Measurements from ENCODE around the gene DDX52. TPM values are rescaled to one million over a fixed set of nuclear protein-coding genes. Genes with fewer than 3 reads are reported as not detected.

DDX52 gene
- total RNA-seq, 1 experiment from 2014 or later = 65.4 TPM

DNA sequence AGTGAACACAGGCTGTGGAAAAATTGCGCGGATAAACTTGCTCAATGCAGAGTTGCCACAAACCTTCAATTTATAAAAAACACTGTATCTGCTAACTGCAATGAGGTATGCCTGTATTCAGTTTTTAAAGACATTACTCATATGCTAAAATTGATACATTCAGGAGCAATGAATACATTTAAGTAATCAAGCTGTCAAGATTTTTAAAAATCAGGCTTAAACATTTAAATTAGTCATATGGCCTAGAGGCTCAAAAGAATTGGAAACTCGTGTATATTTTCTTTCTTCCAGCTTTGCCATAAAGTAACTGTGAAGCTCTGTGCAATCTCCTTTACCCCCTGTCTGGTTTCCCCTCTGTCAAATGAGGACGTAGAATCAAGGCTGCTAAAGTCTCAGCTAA lies 38.2 kb downstream of the DDX52 start:
- TF ChIP-seq, protein P1, sequence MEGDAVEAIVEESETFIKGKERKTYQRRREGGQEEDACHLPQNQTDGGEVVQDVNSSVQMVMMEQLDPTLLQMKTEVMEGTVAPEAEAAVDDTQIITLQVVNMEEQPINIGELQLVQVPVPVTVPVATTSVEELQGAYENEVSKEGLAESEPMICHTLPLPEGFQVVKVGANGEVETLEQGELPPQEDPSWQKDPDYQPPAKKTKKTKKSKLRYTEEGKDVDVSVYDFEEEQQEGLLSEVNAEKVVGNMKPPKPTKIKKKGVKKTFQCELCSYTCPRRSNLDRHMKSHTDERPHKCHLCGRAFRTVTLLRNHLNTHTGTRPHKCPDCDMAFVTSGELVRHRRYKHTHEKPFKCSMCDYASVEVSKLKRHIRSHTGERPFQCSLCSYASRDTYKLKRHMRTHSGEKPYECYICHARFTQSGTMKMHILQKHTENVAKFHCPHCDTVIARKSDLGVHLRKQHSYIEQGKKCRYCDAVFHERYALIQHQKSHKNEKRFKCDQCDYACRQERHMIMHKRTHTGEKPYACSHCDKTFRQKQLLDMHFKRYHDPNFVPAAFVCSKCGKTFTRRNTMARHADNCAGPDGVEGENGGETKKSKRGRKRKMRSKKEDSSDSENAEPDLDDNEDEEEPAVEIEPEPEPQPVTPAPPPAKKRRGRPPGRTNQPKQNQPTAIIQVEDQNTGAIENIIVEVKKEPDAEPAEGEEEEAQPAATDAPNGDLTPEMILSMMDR (conservative IDR thresholded peaks at IDR 0.05) = no peak
- H3K27me3 Mint-ChIP-seq (ENCODE audit: low read depth) = no peaks in the 10 kb centered on the region
- H3K4me3 Mint-ChIP-seq = no peak overlapping the region

More for the DNA sequence above, 38.2 kb downstream of the DDX52 start:
- H4K20me1 ChIP-seq (ENCODE audit: control insufficient read depth, insufficient read depth, insufficient read length) = no peaks in the 10 kb centered on the region
- H3K23ac ChIP-seq (ENCODE audit: insufficient read length, low read depth, low read length) = no peak overlapping the region
- H3K4me1 ChIP-seq (ENCODE audit: insufficient read depth, low read length) = no peaks in the 10 kb centered on the region
- no peak overlapping the region for H3K9ac ChIP-seq (ENCODE audit: extremely low read depth, insufficient read length, low read length)
- H3K4me2 ChIP-seq (ENCODE audit: insufficient read depth, insufficient read length, low read length) = no peak overlapping the region
- no peak overlapping the region for H2BK5ac ChIP-seq (ENCODE audit: insufficient read length, low read length)
- peaks cover 12% of the 10 kb centered on the region for H3K79me1 ChIP-seq (ENCODE audit: insufficient read depth, low read depth, low read length, poor library complexity, severe bottlenecking)
- no peak overlapping the region for H2BK120ac ChIP-seq (ENCODE audit: low read depth, low read length, poor library complexity, severe bottlenecking)
- H3K14ac ChIP-seq (ENCODE audit: insufficient read depth, low read length) = no peak overlapping the region
- H2AK5ac ChIP-seq (ENCODE audit: insufficient read length, low read length) = no peak overlapping the region
- H3K23me2 ChIP-seq (ENCODE audit: insufficient read length, low read depth, low read length, poor library complexity, severe bottlenecking) = peaks cover 4% of the 10 kb centered on the region
- no peak overlapping the region for H2BK12ac ChIP-seq (ENCODE audit: insufficient read length, low read depth, low read length)
- no peak overlapping the region for H2AFZ ChIP-seq (ENCODE audit: low read length)
- H3K56ac ChIP-seq (ENCODE audit: insufficient read length, low read depth, low read length) = no peak overlapping the region
- no peak overlapping the region for H3K27ac ChIP-seq (ENCODE audit: insufficient read length, low read depth, low read length)
- H3K4me1 Mint-ChIP-seq = peaks cover 13 to 23% of the 10 kb centered on the region in 2 experiments
- no peak overlapping the region for H3K27ac Mint-ChIP-seq
- H3K36me3 Mint-ChIP-seq (ENCODE audit: insufficient read depth in 1 of 3, low read depth in 3 of 3) = peaks cover 0 to 12% (median 5%) of the 10 kb centered on the region in 3 experiments; a peak in 6 of 7 replicates
- no peak for DNase-seq
- H3T11ph ChIP-seq (ENCODE audit: low read length) = no peak overlapping the region
- no peaks in the 10 kb centered on the region for H3K79me2 ChIP-seq (ENCODE audit: insufficient read depth, low read length)
- no peak overlapping the region for H3K4ac ChIP-seq (ENCODE audit: low read depth, low read length)
- no peak overlapping the region for H3K18ac ChIP-seq (ENCODE audit: insufficient read length, low read depth, low read length)
- H3K9me3 ChIP-seq (ENCODE audit: control insufficient read depth, low read depth, low read length) = no peaks in the 10 kb centered on the region
- H4K8ac ChIP-seq (replicated peaks; ENCODE audit: insufficient read length, low read depth, low read length) = no peak overlapping the region
- no CpG with 5 or more reads among the region's 4 CpGs for WGBS (ENCODE audit: extremely low coverage, insufficient read length, low lambda C conversion rate)
- H2BK15ac ChIP-seq (ENCODE audit: low read depth, low read length) = no peak overlapping the region
- peaks cover 0 to 2% of the 10 kb centered on the region in 2 experiments; a peak in 2 of 5 replicates for H3K9me3 Mint-ChIP-seq
- H2BK20ac ChIP-seq (ENCODE audit: low read depth, low read length, poor library complexity, severe bottlenecking) = no peak overlapping the region
- no peak overlapping the region for H4K5ac ChIP-seq (ENCODE audit: insufficient read length, low read depth, low read length)
- H4K91ac ChIP-seq (ENCODE audit: insufficient read length, low read depth, low read length) = no peak overlapping the region
- no peaks in the 10 kb centered on the region for H3K27me3 ChIP-seq (ENCODE audit: insufficient read depth, low read length)

Data from H9 (cell line).